Measurements from ENCODE around the gene PKNOX2. TPM values are rescaled to one million over a fixed set of nuclear protein-coding genes. Genes with fewer than 3 reads are reported as not detected.

PKNOX2 gene, protein sequence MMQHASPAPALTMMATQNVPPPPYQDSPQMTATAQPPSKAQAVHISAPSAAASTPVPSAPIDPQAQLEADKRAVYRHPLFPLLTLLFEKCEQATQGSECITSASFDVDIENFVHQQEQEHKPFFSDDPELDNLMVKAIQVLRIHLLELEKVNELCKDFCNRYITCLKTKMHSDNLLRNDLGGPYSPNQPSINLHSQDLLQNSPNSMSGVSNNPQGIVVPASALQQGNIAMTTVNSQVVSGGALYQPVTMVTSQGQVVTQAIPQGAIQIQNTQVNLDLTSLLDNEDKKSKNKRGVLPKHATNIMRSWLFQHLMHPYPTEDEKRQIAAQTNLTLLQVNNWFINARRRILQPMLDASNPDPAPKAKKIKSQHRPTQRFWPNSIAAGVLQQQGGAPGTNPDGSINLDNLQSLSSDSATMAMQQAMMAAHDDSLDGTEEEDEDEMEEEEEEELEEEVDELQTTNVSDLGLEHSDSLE
- not detected in 2 replicates for total RNA-seq (2013; cell fraction: nucleolus; rRNA removed)
- not detected in 2 replicates for total RNA-seq (2014; rRNA removed)
- total RNA-seq (2014; rRNA removed; fragmentation: Illumina TruSeq; extraction: Trizol), result not detected in 2 replicates
- not detected in 2 replicates for total RNA-seq (2021)
- not detected for polyA plus RNA-seq (2011; ENCODE audit: low read depth)
- polyA plus RNA-seq (2011; rRNA removed), result not detected in 2 replicates
- 0.03 TPM in 1 of 2 replicates, not detected in the other for polyA plus RNA-seq (2011; cell fraction: cytosol; rRNA removed)
- polyA plus RNA-seq (2011; cell fraction: nucleus; rRNA removed), result 0.03 TPM in 1 of 2 replicates, not detected in the other
- polyA plus RNA-seq (2012), result 0.03 TPM in 1 of 2 replicates, not detected in the other
- polyA plus RNA-seq (2014; fragmentation: Illumina TruSeq; extraction: Trizol), result not detected in 2 replicates
- not detected for polyA plus RNA-seq (2014; fragmentation: Nextera tagmentation; extraction: Ambion mirVana)
- polyA plus RNA-seq (2014; rRNA removed), result not detected in 2 replicates
- not detected for polyA plus RNA-seq (2016; fragmentation: Nextera tagmentation; extraction: Ambion mirVana)
- not detected in 2 replicates for polyA minus RNA-seq (2011; rRNA and poly(A)+ RNA removed)
- not detected in 2 replicates for polyA minus RNA-seq (2011; cell fraction: cytosol; rRNA and poly(A)+ RNA removed)
- polyA minus RNA-seq (2011; cell fraction: nucleus; rRNA and poly(A)+ RNA removed), result not detected in 2 replicates
- percentile 4 among the genes with signal in this experiment for Bru-seq, nascent RNA
- percentile 3 among the genes with signal in this experiment for BruChase-seq, experiment 1, labeled RNA remaining after a 6-hour chase
- percentile 2 among the genes with signal in this experiment for BruChase-seq, experiment 2, labeled RNA remaining after a 2-hour chase
- long read RNA-seq, experiment 1, result 0 reads
- long read RNA-seq, experiment 2, result 0 reads

DNA sequence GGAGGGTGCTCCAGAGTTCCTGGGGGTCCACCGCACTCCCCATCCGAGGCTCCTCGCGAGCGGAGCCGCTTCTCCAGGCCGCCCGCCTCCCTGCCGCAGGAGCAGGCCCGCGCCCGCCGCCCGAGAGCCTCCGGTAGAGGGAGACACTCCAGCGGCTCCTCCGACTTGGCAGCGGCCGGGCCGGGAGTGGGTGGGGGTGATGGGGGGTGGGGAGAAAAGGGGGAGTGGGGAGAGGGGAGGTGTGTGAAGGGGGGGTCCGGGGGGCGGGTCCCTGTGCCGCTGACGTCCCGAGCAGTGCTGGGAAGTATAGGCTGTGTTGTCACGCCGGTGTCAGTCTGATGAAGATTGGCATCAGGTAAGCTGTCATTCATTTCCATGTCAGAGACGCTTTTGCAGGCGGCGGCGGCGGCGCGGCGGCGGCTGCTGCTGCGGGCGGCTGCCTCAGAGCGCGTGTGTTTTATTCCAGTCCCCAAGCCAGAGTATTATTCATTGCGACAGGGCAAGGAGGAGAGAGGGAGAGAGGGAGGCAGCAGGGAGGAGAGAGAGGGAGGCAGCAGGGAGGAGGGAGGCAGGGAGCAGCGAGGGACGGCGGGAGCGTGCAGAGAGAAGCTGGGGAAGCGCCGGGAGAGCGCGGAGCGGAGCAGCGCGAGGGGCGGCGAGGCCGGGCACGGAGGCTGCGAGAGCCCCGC lies at the start of gene PKNOX2:
PKNOX2 (plus strand) TSS at position 330 of the 689 bp plus-strand sequence. CDS start 186,555 bp downstream, outside the sequence.
- H2AFZ ChIP-seq (ENCODE audit: control insufficient read depth, low read depth, low read length), result no peak within 1 kb of the TSS
- intact Hi-C loops (cut with micrococcal nuclease; ENCODE audit: unreplicated experiment), result loop anchor here (5.0 kb wide), 2 partner anchors 183 to 243 kb away; no protein-coding TSS in a partner anchor
- TF ChIP-seq, protein P1, sequence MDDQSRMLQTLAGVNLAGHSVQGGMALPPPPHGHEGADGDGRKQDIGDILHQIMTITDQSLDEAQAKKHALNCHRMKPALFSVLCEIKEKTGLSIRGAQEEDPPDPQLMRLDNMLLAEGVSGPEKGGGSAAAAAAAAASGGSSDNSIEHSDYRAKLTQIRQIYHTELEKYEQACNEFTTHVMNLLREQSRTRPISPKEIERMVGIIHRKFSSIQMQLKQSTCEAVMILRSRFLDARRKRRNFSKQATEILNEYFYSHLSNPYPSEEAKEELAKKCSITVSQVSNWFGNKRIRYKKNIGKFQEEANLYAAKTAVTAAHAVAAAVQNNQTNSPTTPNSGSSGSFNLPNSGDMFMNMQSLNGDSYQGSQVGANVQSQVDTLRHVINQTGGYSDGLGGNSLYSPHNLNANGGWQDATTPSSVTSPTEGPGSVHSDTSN (IDR thresholded peaks at IDR 0.05; ENCODE audit: insufficient replicate concordance, low read depth, low read length), result peak; percentile 73
- TF ChIP-seq NR2C2 (IDR thresholded peaks at IDR 0.05; ENCODE audit: borderline replicate concordance, control insufficient read depth, insufficient read length, low read depth), result no peak
- TF ChIP-seq, protein P2, sequence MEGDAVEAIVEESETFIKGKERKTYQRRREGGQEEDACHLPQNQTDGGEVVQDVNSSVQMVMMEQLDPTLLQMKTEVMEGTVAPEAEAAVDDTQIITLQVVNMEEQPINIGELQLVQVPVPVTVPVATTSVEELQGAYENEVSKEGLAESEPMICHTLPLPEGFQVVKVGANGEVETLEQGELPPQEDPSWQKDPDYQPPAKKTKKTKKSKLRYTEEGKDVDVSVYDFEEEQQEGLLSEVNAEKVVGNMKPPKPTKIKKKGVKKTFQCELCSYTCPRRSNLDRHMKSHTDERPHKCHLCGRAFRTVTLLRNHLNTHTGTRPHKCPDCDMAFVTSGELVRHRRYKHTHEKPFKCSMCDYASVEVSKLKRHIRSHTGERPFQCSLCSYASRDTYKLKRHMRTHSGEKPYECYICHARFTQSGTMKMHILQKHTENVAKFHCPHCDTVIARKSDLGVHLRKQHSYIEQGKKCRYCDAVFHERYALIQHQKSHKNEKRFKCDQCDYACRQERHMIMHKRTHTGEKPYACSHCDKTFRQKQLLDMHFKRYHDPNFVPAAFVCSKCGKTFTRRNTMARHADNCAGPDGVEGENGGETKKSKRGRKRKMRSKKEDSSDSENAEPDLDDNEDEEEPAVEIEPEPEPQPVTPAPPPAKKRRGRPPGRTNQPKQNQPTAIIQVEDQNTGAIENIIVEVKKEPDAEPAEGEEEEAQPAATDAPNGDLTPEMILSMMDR (IDR thresholded peaks at IDR 0.05 in 2 of 3, conservative IDR thresholded peaks at IDR 0.05 in 1 of 3; ENCODE audit: control insufficient read depth in 2 of 3, extremely low read depth in 1 of 3, insufficient read depth in 1 of 3, low read depth in 3 of 3, low read length in 3 of 3), result peak in 2 of 3 experiments; percentile 36 to 39; a peak in 3 of 6 replicates
- TF ChIP-seq, protein P3, sequence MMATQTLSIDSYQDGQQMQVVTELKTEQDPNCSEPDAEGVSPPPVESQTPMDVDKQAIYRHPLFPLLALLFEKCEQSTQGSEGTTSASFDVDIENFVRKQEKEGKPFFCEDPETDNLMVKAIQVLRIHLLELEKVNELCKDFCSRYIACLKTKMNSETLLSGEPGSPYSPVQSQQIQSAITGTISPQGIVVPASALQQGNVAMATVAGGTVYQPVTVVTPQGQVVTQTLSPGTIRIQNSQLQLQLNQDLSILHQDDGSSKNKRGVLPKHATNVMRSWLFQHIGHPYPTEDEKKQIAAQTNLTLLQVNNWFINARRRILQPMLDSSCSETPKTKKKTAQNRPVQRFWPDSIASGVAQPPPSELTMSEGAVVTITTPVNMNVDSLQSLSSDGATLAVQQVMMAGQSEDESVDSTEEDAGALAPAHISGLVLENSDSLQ (IDR thresholded peaks at IDR 0.05), result peak; percentile 80
- no TSS peak for BruUV-seq (replicated peaks)
- 4% methylated on average over 48 of the region's 58 CpGs for WGBS (ENCODE audit: insufficient coverage, insufficient replicate concordance, low lambda C conversion rate, missing lambda C conversion rate)
- ChIA-PET CTCF (no interaction called here), RAD21 (ENCODE audit: unreplicated experiment) (no interaction called here), POLR2A (no interaction called here), SMC1A (ENCODE audit: uncharacterized antibody, unreplicated experiment) (no interaction called here)
- in situ Hi-C loops (cut with MboI), result no loop called here
- no peaks in the 10 kb centered on the region for H3K79me2 ChIP-seq (ENCODE audit: control insufficient read depth, insufficient read depth, low read length)
- no peak for DNase-seq (ENCODE audit: low read depth, low spot score)
- no peaks in the 10 kb centered on the region for H4K20me1 ChIP-seq (ENCODE audit: control insufficient read depth, insufficient read depth)
- no peaks in the 10 kb centered on the region for H3K9me3 ChIP-seq (replicated peaks; ENCODE audit: control insufficient read depth, insufficient read depth, low read length)
- ATAC-seq, result peak; percentile 76
- H3K9ac ChIP-seq (ENCODE audit: control insufficient read depth, insufficient read depth, low read length), result no peak within 1 kb of the TSS
- H3K4me2 ChIP-seq (ENCODE audit: control insufficient read depth, insufficient read depth), result peak within 1 kb of the TSS; percentile 92
- no peak within 1 kb of the TSS for H3K4me3 ChIP-seq
- peaks cover 24 to 33% of the 10 kb centered on the region in 2 experiments for H3K27me3 ChIP-seq (replicated peaks in 1 of 2; ENCODE audit: control insufficient read depth in 2 of 2, insufficient read depth in 2 of 2, low read length in 1 of 2)
- no peak within 1 kb of the TSS for H3K27ac ChIP-seq (ENCODE audit: control insufficient read depth, insufficient read depth)
- H3K4me1 ChIP-seq (ENCODE audit: control insufficient read depth, insufficient read depth, low read length), result no peaks in the 10 kb centered on the region; the same call in 1 of the 2 replicates
- no peak for FAIRE-seq
- no peaks in the 10 kb centered on the region for H3K36me3 ChIP-seq (ENCODE audit: control insufficient read depth in 2 of 2, insufficient read depth in 2 of 2, low read length in 1 of 2)

Data from GM12878 (cell line).